WTC11 (cell line): ENCODE results near the gene UPP1. TPM values are rescaled to one million over a fixed set of nuclear protein-coding genes. Genes with fewer than 3 reads are reported as not detected.

Source experiments
- ATAC-seq: fragments of 200-7000 bp; cut with Tn5 transposase; 2 replicates; pipeline ENCODE4 v1.10.0; 2021; ENCODE audit warnings: mild to moderate bottlenecking, moderate library complexity
- CTCF ChIA-PET: fragments of 300-600 bp; sonication (Branson Sonifier 250); formaldehyde crosslinking; loops from one replicate; lab custom pipeline; 2021; ENCODE audit warnings: antibody characterized with exemption; lab: Charles Lee
- POLR2A ChIA-PET: fragments of 350-600 bp; sonication (Branson Sonifier 250); formaldehyde crosslinking; loops from one replicate; lab custom pipeline; 2021; ENCODE audit warnings: antibody characterized with exemption; lab: Charles Lee
- DNase-seq: peaks from one replicate; pipeline ENCODE4 v3.0.0; 2021; ENCODE audit warnings: low spot score
- H3K27ac Mint-ChIP-seq: 2 replicates; pipeline ENCODE4 v1.8.0; 2021; ENCODE audit warnings: mixed read lengths
- H3K27me3 Mint-ChIP-seq: 2 replicates; pipeline ENCODE4 v1.8.0; 2021; ENCODE audit warnings: low read depth, mild to moderate bottlenecking, moderate library complexity, mixed read lengths
- H3K36me3 Mint-ChIP-seq: 2 replicates; pipeline ENCODE4 v1.8.0; 2021; ENCODE audit warnings: mixed read lengths
- H3K4me1 Mint-ChIP-seq: 2 replicates; pipeline ENCODE4 v1.8.0; 2022; ENCODE audit warnings: mixed read lengths
- H3K4me3 Mint-ChIP-seq: 2 replicates; pipeline ENCODE4 v1.8.0; 2021; ENCODE audit warnings: mild to moderate bottlenecking, moderate library complexity, mixed read lengths
- H3K9me3 Mint-ChIP-seq: 2 replicates; pipeline ENCODE4 v1.8.0; 2021; ENCODE audit warnings: mixed read lengths
- E2F5 ChIP-seq: sonication (generic); formaldehyde crosslinking; IDR thresholded peaks from 2 replicates; pipeline ENCODE4 v1.8.1; 2022; ENCODE audit warnings: mild to moderate bottlenecking, moderate library complexity, missing genetic modification reagents
- FOXK1 ChIP-seq: sonication (generic); formaldehyde crosslinking; IDR thresholded peaks from 2 replicates; pipeline ENCODE4 v1.8.0; 2022; ENCODE audit warnings: mild to moderate bottlenecking, moderate library complexity, missing genetic modification reagents
- GABPB1 ChIP-seq: sonication (generic); formaldehyde crosslinking; IDR thresholded peaks from 2 replicates; pipeline ENCODE4 v1.8.1; 2023; ENCODE audit warnings: mild to moderate bottlenecking, missing genetic modification reagents
- GRHL2 ChIP-seq: fragments of 250-450 bp; sonication (Bioruptor Pico); IDR thresholded peaks from 2 replicates; pipeline ENCODE4 v1.8.0; 2022; ENCODE audit warnings: mild to moderate bottlenecking, moderate library complexity; ENCODE audit not compliant: insufficient replicate concordance, severe bottlenecking
- GTF2I ChIP-seq: fragments of 250-450 bp; sonication (Bioruptor Pico); conservative IDR thresholded peaks from 2 replicates; pipeline ENCODE4 v1.4.0; 2021; ENCODE audit warnings: mild to moderate bottlenecking
- HMGA2 ChIP-seq: fragments of 250-450 bp; sonication (Bioruptor Pico); IDR thresholded peaks from 2 replicates; pipeline ENCODE4 v1.4.0; 2021; ENCODE audit warnings: mild to moderate bottlenecking, moderate library complexity
- JUN ChIP-seq: sonication (generic); formaldehyde crosslinking; IDR thresholded peaks from 2 replicates; pipeline ENCODE4 v1.8.0; 2023; ENCODE audit warnings: mild to moderate bottlenecking, missing genetic modification reagents
- KAT7 ChIP-seq: sonication (generic); formaldehyde crosslinking; IDR thresholded peaks from 2 replicates; pipeline ENCODE4 v1.8.1; 2023; ENCODE audit warnings: missing genetic modification reagents, mild to moderate bottlenecking, borderline replicate concordance
- MXD4 ChIP-seq: fragments of 250-450 bp; sonication (Bioruptor Pico); IDR thresholded peaks from 2 replicates; pipeline ENCODE4 v1.8.0; 2021; ENCODE audit warnings: mild to moderate bottlenecking, moderate library complexity, borderline replicate concordance
- NFYB ChIP-seq: sonication (generic); formaldehyde crosslinking; conservative IDR thresholded peaks from 2 replicates; pipeline ENCODE4 v1.8.0; 2022; ENCODE audit warnings: low read depth, missing genetic modification reagents
- NR1H2 ChIP-seq: sonication (generic); formaldehyde crosslinking; IDR thresholded peaks from 2 replicates; pipeline ENCODE4 v1.9.0; 2021; ENCODE audit warnings: mild to moderate bottlenecking, moderate library complexity, missing genetic modification reagents
- NR2C2 ChIP-seq: sonication (generic); formaldehyde crosslinking; IDR thresholded peaks from 2 replicates; pipeline ENCODE4 v1.8.0; 2022; ENCODE audit warnings: mild to moderate bottlenecking, missing genetic modification reagents
- PREB ChIP-seq: sonication (generic); formaldehyde crosslinking; IDR thresholded peaks from 2 replicates; pipeline ENCODE4 v1.8.1; 2022; ENCODE audit warnings: mild to moderate bottlenecking, missing genetic modification reagents, moderate library complexity, borderline replicate concordance
- TEAD4 ChIP-seq: sonication (generic); formaldehyde crosslinking; IDR thresholded peaks from 2 replicates; pipeline ENCODE4 v1.8.0; 2022; ENCODE audit warnings: mild to moderate bottlenecking, missing genetic modification reagents
- ZNF121 ChIP-seq: sonication (generic); formaldehyde crosslinking; IDR thresholded peaks from 2 replicates; pipeline ENCODE4 v1.8.0; 2023; ENCODE audit warnings: missing genetic modification reagents
- ZNF263 ChIP-seq: sonication (generic); formaldehyde crosslinking; IDR thresholded peaks from 2 replicates; pipeline ENCODE4 v1.8.1; 2022; ENCODE audit warnings: low read depth, mild to moderate bottlenecking, moderate library complexity, missing genetic modification reagents
- ZNF396 ChIP-seq: fragments of 250-450 bp; sonication (Bioruptor Pico); IDR thresholded peaks from 2 replicates; pipeline ENCODE4 v1.8.0; 2021; ENCODE audit warnings: mild to moderate bottlenecking, moderate library complexity, borderline replicate concordance
- total RNA-seq: library from RNA; stranded (reverse); gene quantifications from 3 replicates; pipeline ENCODE4 v1.2.3, GENCODE V29; 2021
- TF ChIP-seq, protein P1 (sequence below): sonication (generic); formaldehyde crosslinking; IDR thresholded peaks from 2 replicates; pipeline ENCODE4 v1.8.1; 2023; ENCODE audit warnings: mild to moderate bottlenecking, moderate library complexity, missing genetic modification reagents
- TF ChIP-seq, protein P2 (sequence below): fragments of 250-450 bp; sonication (Bioruptor Pico); IDR thresholded peaks from 2 replicates; pipeline ENCODE4 v1.9.0; 2021; ENCODE audit warnings: mild to moderate bottlenecking
- TF ChIP-seq, protein P3 (sequence below): sonication (generic); formaldehyde crosslinking; IDR thresholded peaks from 2 replicates; pipeline ENCODE4 v1.8.1; 2023; ENCODE audit warnings: mild to moderate bottlenecking, missing genetic modification reagents
- TF ChIP-seq, protein P4 (sequence below): sonication (generic); formaldehyde crosslinking; IDR thresholded peaks from 2 replicates; pipeline ENCODE4 v1.8.0; 2022; ENCODE audit warnings: mild to moderate bottlenecking, missing genetic modification reagents

The UPP1 gene
- total RNA-seq, 1 experiment from 2014 or later: 55.6 TPM

- no peak for DNase-seq
- CTCF ChIA-PET: no interaction called here
- H3K4me3 Mint-ChIP-seq: no peak overlapping the region
- H3K27ac Mint-ChIP-seq: peak overlapping the region; percentile 95
- no peaks in the 10 kb centered on the region for H3K36me3 Mint-ChIP-seq
- ATAC-seq: no peak
- no peaks in the 10 kb centered on the region for H3K27me3 Mint-ChIP-seq
- POLR2A ChIA-PET: no interaction called here
- TF ChIP-seq, protein P1, sequence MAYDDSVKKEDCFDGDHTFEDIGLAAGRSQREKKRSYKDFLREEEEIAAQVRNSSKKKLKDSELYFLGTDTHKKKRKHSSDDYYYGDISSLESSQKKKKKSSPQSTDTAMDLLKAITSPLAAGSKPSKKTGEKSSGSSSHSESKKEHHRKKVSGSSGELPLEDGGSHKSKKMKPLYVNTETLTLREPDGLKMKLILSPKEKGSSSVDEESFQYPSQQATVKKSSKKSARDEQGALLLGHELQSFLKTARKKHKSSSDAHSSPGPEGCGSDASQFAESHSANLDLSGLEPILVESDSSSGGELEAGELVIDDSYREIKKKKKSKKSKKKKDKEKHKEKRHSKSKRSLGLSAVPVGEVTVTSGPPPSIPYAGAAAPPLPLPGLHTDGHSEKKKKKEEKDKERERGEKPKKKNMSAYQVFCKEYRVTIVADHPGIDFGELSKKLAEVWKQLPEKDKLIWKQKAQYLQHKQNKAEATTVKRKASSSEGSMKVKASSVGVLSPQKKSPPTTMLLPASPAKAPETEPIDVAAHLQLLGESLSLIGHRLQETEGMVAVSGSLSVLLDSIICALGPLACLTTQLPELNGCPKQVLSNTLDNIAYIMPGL (CRISPR knock-in tag): no peak
- TF ChIP-seq JUN (CRISPR knock-in tag): no peak
- no peak for TF ChIP-seq NFYB (CRISPR knock-in tag)
- H3K9me3 Mint-ChIP-seq: peaks cover under 1% of the 10 kb centered on the region; the same call in 1 of the 2 replicates
- peaks cover 47% of the 10 kb centered on the region for H3K4me1 Mint-ChIP-seq
These were observed 3.1 kb upstream of the UPP1 start for GRCh38 chr7:48085942-48086341.

GRCh38 chr7:48087349-48087748 is 1.7 kb upstream of the UPP1 start:
- POLR2A ChIA-PET: interaction anchor here (0.7 to 1.3 kb wide), 3 partner anchors 95 to 224 kb away, joined by 3 to 6 read pairs (median 5); no protein-coding TSS in a partner anchor
- H3K9me3 Mint-ChIP-seq: no peaks in the 10 kb centered on the region
- DNase-seq: no peak
- peaks cover 55% of the 10 kb centered on the region for H3K4me1 Mint-ChIP-seq
- ATAC-seq: no peak
- H3K27me3 Mint-ChIP-seq: no peaks in the 10 kb centered on the region
- TF ChIP-seq ZNF121 (CRISPR knock-in tag): 0 out of 2 replicates have a peak, but pooled peaks have one; percentile 9
- TF ChIP-seq GTF2I (CRISPR knock-in tag): no peak
- TF ChIP-seq E2F5: no peak
- peaks cover 14% of the 10 kb centered on the region for H3K36me3 Mint-ChIP-seq
- H3K27ac Mint-ChIP-seq: peak overlapping the region; percentile 95
- H3K4me3 Mint-ChIP-seq: peak overlapping the region; percentile 30
- CTCF ChIA-PET: interaction anchor here (0.6 to 1.4 kb wide), 5 partner anchors 22 to 853 kb away, joined by 3 to 5 read pairs (median 3); no protein-coding TSS in a partner anchor

- ChIA-PET POLR2A (interaction anchor here (0.8 to 2.5 kb wide), 7 partner anchors 13 to 96 kb away, joined by 3 to 17 read pairs (median 5); no protein-coding TSS in a partner anchor), CTCF (interaction anchor here (1.0 to 3.1 kb wide), 6 partner anchors 19 to 120 kb away, joined by 3 to 23 read pairs (median 6); no protein-coding TSS in a partner anchor)
- H3K9me3 Mint-ChIP-seq: no peaks in the 10 kb centered on the region
- ATAC-seq (peak; percentile 18), DNase-seq (peak; percentile 77)
- H3K36me3 Mint-ChIP-seq: peaks cover 26% of the 10 kb centered on the region
- H3K27ac Mint-ChIP-seq: peak overlapping the region; percentile 98
- peaks cover 47% of the 10 kb centered on the region for H3K4me1 Mint-ChIP-seq
- peak overlapping the region; percentile 81 for H3K4me3 Mint-ChIP-seq
- H3K27me3 Mint-ChIP-seq: no peaks in the 10 kb centered on the region
- TF ChIP-seq ZNF396 (CRISPR knock-in tag): no peak
- TF ChIP-seq NR2C2: no peak
- no peak for TF ChIP-seq PREB (CRISPR knock-in tag)
- TF ChIP-seq HMGA2 (CRISPR knock-in tag): no peak
- TF ChIP-seq MXD4 (CRISPR knock-in tag): no peak
- TF ChIP-seq, protein P2, sequence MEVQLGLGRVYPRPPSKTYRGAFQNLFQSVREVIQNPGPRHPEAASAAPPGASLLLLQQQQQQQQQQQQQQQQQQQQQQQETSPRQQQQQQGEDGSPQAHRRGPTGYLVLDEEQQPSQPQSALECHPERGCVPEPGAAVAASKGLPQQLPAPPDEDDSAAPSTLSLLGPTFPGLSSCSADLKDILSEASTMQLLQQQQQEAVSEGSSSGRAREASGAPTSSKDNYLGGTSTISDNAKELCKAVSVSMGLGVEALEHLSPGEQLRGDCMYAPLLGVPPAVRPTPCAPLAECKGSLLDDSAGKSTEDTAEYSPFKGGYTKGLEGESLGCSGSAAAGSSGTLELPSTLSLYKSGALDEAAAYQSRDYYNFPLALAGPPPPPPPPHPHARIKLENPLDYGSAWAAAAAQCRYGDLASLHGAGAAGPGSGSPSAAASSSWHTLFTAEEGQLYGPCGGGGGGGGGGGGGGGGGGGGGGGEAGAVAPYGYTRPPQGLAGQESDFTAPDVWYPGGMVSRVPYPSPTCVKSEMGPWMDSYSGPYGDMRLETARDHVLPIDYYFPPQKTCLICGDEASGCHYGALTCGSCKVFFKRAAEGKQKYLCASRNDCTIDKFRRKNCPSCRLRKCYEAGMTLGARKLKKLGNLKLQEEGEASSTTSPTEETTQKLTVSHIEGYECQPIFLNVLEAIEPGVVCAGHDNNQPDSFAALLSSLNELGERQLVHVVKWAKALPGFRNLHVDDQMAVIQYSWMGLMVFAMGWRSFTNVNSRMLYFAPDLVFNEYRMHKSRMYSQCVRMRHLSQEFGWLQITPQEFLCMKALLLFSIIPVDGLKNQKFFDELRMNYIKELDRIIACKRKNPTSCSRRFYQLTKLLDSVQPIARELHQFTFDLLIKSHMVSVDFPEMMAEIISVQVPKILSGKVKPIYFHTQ: no peak
- no peak for TF ChIP-seq ZNF263 (CRISPR knock-in tag)
- TF ChIP-seq GABPB1: 0 out of 2 replicates have a peak, but pooled peaks have one; percentile 6
- TF ChIP-seq TEAD4 (CRISPR knock-in tag): 0 out of 2 replicates have a peak, but pooled peaks have one; percentile 38
- TF ChIP-seq, protein P3, sequence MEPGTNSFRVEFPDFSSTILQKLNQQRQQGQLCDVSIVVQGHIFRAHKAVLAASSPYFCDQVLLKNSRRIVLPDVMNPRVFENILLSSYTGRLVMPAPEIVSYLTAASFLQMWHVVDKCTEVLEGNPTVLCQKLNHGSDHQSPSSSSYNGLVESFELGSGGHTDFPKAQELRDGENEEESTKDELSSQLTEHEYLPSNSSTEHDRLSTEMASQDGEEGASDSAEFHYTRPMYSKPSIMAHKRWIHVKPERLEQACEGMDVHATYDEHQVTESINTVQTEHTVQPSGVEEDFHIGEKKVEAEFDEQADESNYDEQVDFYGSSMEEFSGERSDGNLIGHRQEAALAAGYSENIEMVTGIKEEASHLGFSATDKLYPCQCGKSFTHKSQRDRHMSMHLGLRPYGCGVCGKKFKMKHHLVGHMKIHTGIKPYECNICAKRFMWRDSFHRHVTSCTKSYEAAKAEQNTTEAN (CRISPR knock-in tag): 0 out of 2 replicates have a peak, but pooled peaks have one; percentile 20
- TF ChIP-seq, protein P4, sequence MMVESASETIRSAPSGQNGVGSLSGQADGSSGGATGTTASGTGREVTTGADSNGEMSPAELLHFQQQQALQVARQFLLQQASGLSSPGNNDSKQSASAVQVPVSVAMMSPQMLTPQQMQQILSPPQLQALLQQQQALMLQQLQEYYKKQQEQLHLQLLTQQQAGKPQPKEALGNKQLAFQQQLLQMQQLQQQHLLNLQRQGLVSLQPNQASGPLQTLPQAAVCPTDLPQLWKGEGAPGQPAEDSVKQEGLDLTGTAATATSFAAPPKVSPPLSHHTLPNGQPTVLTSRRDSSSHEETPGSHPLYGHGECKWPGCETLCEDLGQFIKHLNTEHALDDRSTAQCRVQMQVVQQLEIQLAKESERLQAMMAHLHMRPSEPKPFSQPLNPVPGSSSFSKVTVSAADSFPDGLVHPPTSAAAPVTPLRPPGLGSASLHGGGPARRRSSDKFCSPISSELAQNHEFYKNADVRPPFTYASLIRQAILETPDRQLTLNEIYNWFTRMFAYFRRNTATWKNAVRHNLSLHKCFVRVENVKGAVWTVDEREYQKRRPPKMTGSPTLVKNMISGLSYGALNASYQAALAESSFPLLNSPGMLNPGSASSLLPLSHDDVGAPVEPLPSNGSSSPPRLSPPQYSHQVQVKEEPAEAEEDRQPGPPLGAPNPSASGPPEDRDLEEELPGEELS (CRISPR knock-in tag): no peak
- TF ChIP-seq GRHL2 (CRISPR knock-in tag): no peak
- peak; percentile 21; the same call in 1 of the 2 replicates for TF ChIP-seq KAT7
- no peak for TF ChIP-seq FOXK1 (CRISPR knock-in tag)
- TF ChIP-seq NR1H2 (CRISPR knock-in tag): no peak
- 0 out of 2 replicates have a peak, but pooled peaks have one; percentile 49 for TF ChIP-seq JUN (CRISPR knock-in tag)
- TF ChIP-seq NFYB (CRISPR knock-in tag): no peak
These were observed 463 bp upstream of the UPP1 start for GRCh38 chr7:48088559-48089045.
